ENCODE results near the gene FLVCR2.

GRCh38 chr14:75553761-75554364 lies 24.6 kb upstream of the FLVCR2 start:
- TF ChIP-seq FOXP2 (optimal IDR thresholded peaks at IDR 0.05; ENCODE audit: control extremely low read depth, extremely low read length, insufficient read depth), result no peak
- TF ChIP-seq EZH2 (IDR thresholded peaks at IDR 0.05), result no peak
- no peak for TF ChIP-seq POLR2AphosphoS5 (IDR thresholded peaks at IDR 0.05; ENCODE audit: borderline replicate concordance, low read depth, low read length)

Measured in SK-N-MC (cell line).